Fibroblast of the aortic adventitia (primary cell): ENCODE results near the gene GPR42. TPM values are rescaled to one million over a fixed set of nuclear protein-coding genes. Genes with fewer than 3 reads are reported as not detected.

Source experiments
- DNase-seq: peaks from one replicate; pipeline ENCODE4 v3.0.0-alpha.2; 2010; ENCODE audit warnings: low read depth
- H3K4me3 ChIP-seq: 2 replicates; pipeline ENCODE4 v1.5.1; 2011; ENCODE audit warnings: low read depth, mild to moderate bottlenecking, control low read depth, low read length, moderate library complexity
- total RNA-seq: library from RNA; depleted of rRNA; stranded (reverse); fragments of >200 nt; gene quantifications from 2 replicates; pipeline ENCODE4 v1.2.3, GENCODE V29; 2012; ENCODE audit warnings: low replicate concordance
- TF ChIP-seq, protein P1 (sequence below): IDR thresholded peaks from 2 replicates; pipeline ENCODE4 v1.5.1; 2011; ENCODE audit warnings: mild to moderate bottlenecking, low read length, control low read depth, inconsistent platforms; ENCODE audit not compliant: insufficient read depth

Gene GPR42
- total RNA-seq, 1 donor: not detected

DNA sequence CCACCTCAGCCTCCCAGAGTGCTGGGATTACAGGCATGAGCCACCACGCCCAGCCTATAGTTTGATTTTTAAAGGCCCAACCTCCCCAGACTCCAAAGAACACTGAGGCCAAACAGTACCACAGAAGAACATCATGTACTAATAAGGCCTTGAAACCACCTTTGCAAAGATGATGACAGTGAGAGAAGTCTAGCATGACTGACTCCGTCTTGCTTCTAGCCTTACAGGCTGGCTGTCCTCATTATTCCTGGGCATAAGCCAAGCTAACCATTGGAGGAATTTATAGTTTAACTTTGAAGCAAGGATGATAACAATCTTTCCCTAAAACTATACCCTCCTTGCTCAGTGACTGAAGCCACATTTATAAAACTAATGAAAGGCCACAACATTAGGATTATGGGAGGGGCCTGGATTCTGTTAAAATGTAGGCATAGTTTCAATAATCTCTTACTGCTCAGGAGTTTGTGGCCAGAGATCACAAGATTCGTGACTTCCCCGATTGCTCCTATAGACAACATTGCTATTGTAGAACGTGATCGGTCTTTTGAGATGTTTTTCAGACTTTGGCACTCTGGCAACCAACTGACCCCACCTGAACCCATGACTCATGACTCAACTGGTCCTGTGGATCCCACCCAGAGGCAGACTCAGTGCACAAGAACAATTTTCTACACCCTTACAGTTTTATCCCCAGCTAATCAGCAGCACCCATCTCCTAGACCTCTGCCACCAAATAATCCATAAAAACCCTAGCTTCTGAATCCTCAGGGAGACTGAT is 17.6 kb downstream of the GPR42 start:
- DNase-seq: no peak
- TF ChIP-seq, protein P1, sequence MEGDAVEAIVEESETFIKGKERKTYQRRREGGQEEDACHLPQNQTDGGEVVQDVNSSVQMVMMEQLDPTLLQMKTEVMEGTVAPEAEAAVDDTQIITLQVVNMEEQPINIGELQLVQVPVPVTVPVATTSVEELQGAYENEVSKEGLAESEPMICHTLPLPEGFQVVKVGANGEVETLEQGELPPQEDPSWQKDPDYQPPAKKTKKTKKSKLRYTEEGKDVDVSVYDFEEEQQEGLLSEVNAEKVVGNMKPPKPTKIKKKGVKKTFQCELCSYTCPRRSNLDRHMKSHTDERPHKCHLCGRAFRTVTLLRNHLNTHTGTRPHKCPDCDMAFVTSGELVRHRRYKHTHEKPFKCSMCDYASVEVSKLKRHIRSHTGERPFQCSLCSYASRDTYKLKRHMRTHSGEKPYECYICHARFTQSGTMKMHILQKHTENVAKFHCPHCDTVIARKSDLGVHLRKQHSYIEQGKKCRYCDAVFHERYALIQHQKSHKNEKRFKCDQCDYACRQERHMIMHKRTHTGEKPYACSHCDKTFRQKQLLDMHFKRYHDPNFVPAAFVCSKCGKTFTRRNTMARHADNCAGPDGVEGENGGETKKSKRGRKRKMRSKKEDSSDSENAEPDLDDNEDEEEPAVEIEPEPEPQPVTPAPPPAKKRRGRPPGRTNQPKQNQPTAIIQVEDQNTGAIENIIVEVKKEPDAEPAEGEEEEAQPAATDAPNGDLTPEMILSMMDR: no peak
- no peak overlapping the region for H3K4me3 ChIP-seq

DNA sequence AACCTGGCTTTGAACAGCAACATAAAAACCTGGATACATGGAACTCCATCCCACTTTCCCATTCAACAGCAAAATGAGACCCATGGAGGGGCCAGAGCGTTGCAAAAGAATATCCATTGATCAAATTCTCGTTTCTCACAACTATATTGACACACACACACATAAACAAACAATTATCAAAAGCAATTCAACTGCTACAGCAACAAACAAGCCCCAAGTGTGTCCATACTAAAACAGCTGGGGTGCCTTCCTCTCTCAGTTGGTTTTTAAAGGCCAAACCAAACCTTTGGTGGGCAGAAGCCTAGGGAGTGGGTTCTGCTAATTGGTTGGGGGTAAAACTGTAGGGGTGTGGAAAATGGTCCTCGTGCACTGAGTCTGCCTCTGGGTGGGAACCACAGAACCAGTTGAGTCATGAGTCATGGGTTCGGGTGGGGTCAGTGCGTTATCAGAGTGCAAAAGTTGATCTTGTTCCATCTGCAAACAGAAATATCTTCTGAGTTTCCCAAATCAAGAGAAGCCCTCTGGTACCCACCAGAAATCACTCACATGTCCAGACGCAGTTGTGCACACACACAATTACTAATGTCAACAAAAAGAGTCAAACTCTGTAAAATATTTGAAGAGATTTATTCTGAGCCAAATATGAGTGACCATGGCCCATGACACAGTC is 18.5 kb downstream of the GPR42 start:
- DNase-seq: no peak
- no peak overlapping the region for H3K4me3 ChIP-seq
- TF ChIP-seq, protein P1: no peak

DNA sequence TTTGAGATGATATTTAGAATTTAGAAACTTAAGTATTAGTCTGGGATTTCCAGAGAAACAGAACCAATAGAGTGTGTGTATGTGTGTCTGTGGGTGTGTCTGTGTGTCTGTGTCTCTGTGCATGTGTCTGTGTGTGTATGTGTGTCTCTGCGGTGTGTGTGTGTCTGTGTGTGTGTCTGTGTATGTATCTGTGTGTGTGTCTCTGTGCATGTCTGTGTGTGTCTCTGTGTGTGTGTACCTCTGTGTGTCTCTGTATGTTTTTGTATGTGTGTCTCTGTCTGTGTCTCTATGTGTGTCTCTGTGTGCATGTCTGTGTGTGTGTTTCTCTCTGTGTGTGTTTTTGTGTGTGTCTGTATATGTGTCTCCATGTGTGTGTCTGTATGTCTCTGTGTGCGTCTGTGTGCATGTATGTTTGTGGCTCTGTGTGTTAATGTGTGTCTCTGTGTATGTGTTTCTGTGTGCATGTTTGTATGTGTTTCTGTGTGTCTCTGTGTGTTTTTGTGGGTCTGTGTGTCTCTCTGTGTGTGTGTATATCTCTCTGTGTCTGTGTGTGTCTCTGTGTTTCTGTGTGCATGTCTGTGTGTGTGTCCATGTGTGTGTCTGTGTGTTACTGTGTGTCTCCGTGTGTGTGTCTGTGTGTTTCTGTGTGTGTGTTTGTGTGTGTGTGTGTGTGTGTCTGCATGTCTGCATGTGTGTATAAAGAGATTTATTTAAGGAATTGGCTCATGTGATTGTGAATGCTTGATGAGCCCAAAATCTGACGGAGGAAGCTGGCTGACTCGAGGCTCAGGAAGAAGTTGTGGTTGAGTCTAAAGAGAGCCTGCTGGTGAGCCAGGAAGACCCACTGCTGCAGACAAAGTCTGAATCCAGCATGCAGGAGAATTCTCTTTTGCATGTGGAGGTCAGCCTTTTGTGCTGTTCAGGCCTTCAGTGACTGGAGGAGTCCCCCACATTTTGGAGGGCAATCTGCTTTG is 22.2 kb downstream of the GPR42 start:
- TF ChIP-seq, protein P1: no peak
- DNase-seq: no peak
- no peak overlapping the region for H3K4me3 ChIP-seq

DNA sequence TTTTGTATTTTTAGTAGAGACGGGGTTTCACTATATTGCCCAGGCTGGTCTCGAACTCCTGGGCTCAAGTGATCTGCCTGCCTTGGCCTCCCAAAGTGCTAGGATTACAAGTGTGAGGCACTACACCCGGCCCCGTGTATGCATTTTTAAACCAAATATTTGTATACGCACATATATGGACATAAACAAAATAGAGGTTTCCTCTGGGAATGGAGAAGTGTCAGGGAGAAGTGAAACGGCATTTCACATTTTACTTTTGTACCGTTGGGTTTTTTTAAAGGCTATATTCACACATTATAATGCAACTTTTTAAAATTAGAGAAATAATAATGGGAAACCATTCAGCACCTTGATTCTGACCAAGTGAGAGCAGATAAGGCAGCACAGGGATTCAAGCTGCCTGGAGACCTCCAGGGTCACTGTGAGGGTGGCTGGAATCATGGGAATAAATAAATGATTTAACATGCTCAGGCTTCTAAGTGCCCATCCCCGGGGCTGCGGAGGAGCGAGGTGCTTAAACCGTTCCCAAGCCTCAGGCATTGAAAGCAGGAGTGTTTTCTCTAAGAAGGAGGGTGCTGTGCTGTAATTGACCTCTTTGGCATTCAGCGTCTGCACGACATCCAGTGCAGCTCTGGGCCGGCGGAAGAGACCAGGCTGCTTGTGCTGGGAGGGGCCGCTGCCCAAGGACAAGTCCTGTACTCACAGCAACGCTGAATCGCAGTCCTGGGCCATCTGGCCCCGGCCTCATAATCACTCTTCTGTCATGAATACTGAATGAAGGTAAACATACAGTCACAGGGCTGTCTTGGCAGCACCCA is 24.7 kb downstream of the GPR42 start:
- H3K4me3 ChIP-seq: no peak overlapping the region
- TF ChIP-seq, protein P1: no peak
- no peak for DNase-seq

DNA sequence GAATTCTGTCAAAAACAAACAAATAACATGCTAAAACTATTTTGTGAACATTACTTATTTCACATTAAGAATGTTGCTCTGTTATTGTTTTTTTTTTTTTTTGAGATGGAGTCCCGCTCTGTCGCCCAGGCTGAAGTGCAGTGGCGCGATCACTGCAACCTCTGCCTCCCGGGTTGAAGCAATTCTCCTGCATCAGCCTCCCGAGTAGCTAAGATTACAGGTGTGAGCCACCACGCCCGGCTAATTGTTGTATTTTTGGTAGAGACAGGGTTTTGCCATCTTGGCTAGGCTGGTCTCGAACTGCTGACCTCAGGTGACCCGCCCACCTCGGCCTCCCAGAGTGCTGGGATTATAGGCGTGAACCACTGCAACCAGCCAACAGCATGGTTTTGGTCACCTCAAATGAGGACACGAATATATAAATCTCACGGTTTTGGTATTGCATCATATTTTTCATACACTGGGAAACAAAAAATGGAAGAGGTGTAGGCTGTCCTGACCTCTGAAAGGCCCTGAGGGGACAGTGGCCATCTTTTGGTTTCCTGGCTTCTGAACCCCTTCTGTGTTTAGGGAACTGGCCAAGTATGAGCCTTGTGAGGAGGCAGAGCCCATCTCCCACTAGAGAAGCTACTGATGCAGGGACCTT is 25.5 kb downstream of the GPR42 start:
- no peak overlapping the region for H3K4me3 ChIP-seq
- TF ChIP-seq, protein P1: no peak
- DNase-seq: no peak
